AG04449 (cell line): ENCODE data around the gene TNP1.

Experiments
- CTCF ChIA-PET: fragments of 350-600 bp; formaldehyde crosslinking; extraction: SDS; loops from one replicate; lab custom pipeline; 2021; ENCODE audit warnings: antibody characterized with exemption; lab: Yijun Ruan, JAX
- POLR2A ChIA-PET: fragments of 400-600, 350-600 bp; formaldehyde crosslinking; extraction: SDS; loops from one replicate; lab custom pipeline; 2020; ENCODE audit warnings: antibody characterized with exemption, inconsistent platforms; lab: Yijun Ruan, JAX
- DNase-seq: peaks from one replicate; pipeline ENCODE4 v3.0.0-alpha.2; 2010; ENCODE audit warnings: low read depth, low spot score
- H3K4me3 ChIP-seq: 2 replicates; pipeline ENCODE4 v1.5.1; 2011; ENCODE audit warnings: low read depth, mild to moderate bottlenecking, control low read depth, low read length
- TF ChIP-seq, protein P1 (sequence below): IDR thresholded peaks from one replicate; pipeline ENCODE4 v1.5.1; 2011; ENCODE audit warnings: mild to moderate bottlenecking, moderate library complexity, low read length, control low read depth, inconsistent platforms; ENCODE audit not compliant: insufficient read depth; ENCODE audit errors: missing control alignments

Gene TNP1

DNA sequence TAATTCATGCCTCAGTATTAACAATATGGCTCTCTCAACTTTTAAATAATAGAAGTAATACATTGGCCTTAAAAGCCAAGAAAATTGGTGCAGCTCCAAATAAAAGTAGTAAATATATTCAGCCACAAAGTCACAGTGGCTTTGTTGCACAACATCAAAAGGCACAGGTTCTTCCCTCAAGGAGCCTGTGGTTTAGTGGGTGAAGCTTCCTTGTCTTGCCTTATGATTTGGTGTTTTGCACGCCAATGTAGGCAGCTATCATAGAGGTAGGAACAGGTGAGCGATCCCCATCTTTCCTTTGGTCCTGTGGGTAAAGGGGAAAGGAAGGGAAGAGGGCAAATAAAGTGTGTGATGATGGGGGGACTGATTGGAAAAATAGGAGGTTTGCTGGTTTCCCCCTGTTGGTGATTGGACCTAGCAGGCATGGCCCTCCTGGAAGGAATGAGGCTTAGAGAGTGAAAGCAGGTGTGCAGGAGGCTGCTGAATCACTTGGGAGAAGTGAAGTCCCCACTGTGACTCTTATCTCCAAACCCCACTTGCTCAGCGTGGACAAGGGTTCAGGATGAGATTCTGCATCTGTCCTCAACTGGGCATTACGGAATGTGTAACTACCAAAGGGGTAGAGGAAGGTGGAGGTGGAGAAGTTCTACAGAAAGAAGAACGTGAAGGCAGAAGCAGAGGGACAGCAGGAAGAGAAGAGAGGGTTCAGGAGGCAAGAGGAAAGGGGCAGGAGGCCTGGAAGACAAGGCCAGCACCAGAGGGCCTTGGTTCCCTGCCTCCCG is 20.1 kb upstream of the TNP1 start:
- TF ChIP-seq, protein P1, sequence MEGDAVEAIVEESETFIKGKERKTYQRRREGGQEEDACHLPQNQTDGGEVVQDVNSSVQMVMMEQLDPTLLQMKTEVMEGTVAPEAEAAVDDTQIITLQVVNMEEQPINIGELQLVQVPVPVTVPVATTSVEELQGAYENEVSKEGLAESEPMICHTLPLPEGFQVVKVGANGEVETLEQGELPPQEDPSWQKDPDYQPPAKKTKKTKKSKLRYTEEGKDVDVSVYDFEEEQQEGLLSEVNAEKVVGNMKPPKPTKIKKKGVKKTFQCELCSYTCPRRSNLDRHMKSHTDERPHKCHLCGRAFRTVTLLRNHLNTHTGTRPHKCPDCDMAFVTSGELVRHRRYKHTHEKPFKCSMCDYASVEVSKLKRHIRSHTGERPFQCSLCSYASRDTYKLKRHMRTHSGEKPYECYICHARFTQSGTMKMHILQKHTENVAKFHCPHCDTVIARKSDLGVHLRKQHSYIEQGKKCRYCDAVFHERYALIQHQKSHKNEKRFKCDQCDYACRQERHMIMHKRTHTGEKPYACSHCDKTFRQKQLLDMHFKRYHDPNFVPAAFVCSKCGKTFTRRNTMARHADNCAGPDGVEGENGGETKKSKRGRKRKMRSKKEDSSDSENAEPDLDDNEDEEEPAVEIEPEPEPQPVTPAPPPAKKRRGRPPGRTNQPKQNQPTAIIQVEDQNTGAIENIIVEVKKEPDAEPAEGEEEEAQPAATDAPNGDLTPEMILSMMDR: no peak
- H3K4me3 ChIP-seq: no peak overlapping the region
- ChIA-PET CTCF (interaction anchor here (0.6 kb wide), 1 partner anchor 54 kb away, joined by 3 read pairs; no protein-coding TSS in a partner anchor), POLR2A (no interaction called here)
- DNase-seq: no peak

DNA sequence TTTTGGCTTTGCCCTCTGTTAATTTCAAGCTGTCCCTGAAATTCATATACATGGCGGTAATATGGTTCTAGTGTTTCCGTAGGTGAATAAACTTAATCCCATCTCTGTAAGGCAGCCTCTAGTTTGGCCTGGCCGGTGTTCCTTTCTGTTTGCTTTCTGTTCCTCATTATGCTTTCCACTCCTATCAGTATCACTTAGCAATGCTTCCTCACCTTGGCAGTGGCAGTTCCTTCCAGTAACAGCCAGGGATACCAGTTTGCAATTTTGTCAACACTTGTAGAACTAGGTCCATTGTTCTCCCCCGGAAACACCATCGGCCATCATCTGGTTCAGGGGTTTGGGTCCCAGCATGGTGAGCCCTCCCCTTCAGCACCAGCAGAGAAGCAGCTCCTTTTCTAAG is 18.2 kb upstream of the TNP1 start:
- TF ChIP-seq, protein P1: no peak
- CTCF ChIA-PET: interaction anchor here (1.0 kb wide), 1 partner anchor 264 kb away, joined by 3 read pairs; no protein-coding TSS in a partner anchor
- no peak overlapping the region for H3K4me3 ChIP-seq
- DNase-seq: no peak
- POLR2A ChIA-PET: no interaction called here

DNA sequence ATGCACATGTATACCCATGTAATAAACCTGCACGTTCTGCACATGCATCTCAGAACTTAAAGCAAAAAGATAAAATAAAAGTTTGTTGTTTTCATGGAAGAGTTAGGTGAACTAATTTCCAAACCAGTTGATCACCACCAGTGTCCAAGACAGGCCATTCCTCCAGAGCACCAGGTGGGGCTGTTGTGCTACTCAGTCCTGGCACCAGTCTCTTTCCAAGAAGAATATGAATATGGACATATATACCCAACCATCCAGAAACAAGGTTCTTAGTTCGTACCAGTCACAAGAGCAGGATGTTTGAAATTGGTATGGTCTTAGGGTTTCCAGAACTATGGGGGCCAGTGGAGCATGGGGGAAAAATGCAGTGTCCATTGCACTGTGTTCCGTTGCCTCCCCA is 17.2 kb upstream of the TNP1 start:
- ChIA-PET POLR2A (no interaction called here), CTCF (no interaction called here)
- no peak overlapping the region for H3K4me3 ChIP-seq
- TF ChIP-seq, protein P1: peak; percentile 8
- DNase-seq: no peak

DNA sequence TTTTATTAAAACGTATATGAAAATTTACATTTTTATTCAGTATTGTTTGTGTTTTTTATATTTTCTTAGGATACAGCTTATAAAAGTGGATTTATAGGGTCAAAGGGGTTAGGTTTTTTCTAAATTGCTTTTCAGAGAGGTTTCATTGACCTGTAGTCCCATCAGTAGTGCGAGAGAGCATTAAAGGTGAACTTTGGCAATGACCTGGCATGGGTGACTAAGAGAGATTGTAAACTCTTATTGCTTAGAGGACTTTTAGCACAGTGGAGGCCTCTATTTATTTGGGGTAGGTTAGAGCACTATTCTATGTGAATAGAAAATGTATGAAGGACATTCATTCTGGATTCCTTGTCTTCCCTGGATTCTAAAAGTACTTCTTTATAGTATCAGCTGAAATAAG is 16.0 kb upstream of the TNP1 start:
- ChIA-PET POLR2A (no interaction called here), CTCF (no interaction called here)
- TF ChIP-seq, protein P1: no peak
- no peak overlapping the region for H3K4me3 ChIP-seq
- no peak for DNase-seq

DNA sequence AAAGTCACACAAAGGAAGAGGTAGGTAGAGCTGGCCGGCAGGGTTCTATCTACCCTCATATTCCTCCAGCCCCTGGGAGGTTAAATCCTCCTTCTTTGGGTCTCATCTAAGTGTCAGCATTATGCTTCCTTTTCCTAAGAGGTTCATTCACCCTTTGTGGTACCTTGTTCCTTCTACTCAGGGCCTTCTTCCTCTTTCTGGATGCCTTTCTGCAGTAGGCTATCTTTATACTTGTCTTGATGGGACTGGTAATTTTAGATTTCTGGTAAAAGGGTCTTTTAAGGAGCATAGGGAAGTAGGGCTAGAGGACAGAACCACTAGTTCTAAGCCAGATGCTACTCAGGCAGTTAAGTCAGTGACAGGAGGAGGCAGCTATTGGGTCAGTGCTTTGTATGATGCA is 13.7 kb upstream of the TNP1 start:
- ChIA-PET CTCF (no interaction called here), POLR2A (no interaction called here)
- H3K4me3 ChIP-seq: no peak overlapping the region
- DNase-seq: no peak
- TF ChIP-seq, protein P1: no peak

DNA sequence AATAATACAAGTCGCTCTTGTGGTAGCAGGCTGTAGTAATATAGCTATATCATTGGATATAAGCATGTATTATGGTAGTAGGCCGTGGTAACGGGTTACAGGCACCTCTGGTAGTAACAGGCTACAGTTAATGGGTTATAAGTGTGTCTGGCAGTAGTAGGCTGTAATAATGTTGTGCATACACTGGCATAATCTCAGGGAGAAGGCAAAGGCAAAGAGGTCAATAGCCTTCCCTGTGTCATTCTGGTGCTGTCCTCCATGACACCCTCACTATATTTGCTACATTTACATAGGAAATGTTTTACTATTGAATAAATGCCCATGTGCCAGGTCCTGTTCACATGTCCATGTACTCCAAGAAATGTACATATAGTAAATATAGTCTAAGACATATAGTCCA is 12.8 kb upstream of the TNP1 start:
- no peak for DNase-seq
- CTCF ChIA-PET: no interaction called here
- H3K4me3 ChIP-seq: no peak overlapping the region
- POLR2A ChIA-PET: no interaction called here
- TF ChIP-seq, protein P1: no peak
